Adipocyte (in vitro differentiated cells): ENCODE results near the gene BCR.

Experiments used
- DNase-seq: peaks from one replicate; pipeline ENCODE4 v3.0.0-alpha.2; 2015; ENCODE audit warnings: low read depth
- H3K27me3 ChIP-seq: replicated peaks from 2 replicates; pipeline ENCODE4 v1.7.0; 2013; ENCODE audit warnings: mild to moderate bottlenecking, low read length, moderate library complexity; ENCODE audit not compliant: control insufficient read depth, insufficient read depth
- H3K36me3 ChIP-seq: 2 replicates; pipeline ENCODE4 v1.7.0; 2013; ENCODE audit warnings: low read length, mild to moderate bottlenecking, moderate library complexity; ENCODE audit not compliant: control insufficient read depth, insufficient read depth, severe bottlenecking
- H3K4me1 ChIP-seq: 2 replicates; pipeline ENCODE4 v1.7.0; 2013; ENCODE audit warnings: mild to moderate bottlenecking, low read length, moderate library complexity; ENCODE audit not compliant: control insufficient read depth, insufficient read depth
- H3K4me3 ChIP-seq: 2 replicates; pipeline ENCODE4 v1.7.0; 2013; ENCODE audit warnings: mild to moderate bottlenecking, low read length, moderate library complexity
- H3K9ac ChIP-seq: 2 replicates; pipeline ENCODE4 v1.7.0; 2013; ENCODE audit warnings: mild to moderate bottlenecking, low read length, moderate library complexity
- H3K9me3 ChIP-seq: 2 replicates; pipeline ENCODE4 v1.7.0; 2013; ENCODE audit warnings: mild to moderate bottlenecking, low read length, moderate library complexity; ENCODE audit not compliant: control insufficient read depth

The BCR gene

GRCh38 chr22:23237841-23238240 is 57.5 kb downstream of the BCR start:
- Histone ChIP-seq H3K9ac (no peak overlapping the region), H3K4me1 (peaks cover 25% of the 10 kb centered on the region), H3K9me3 (no peaks in the 10 kb centered on the region), H3K27me3 (no peaks in the 10 kb centered on the region), H3K4me3 (no peak overlapping the region), H3K36me3 (no peaks in the 10 kb centered on the region)
- no peak for DNase-seq

- no peaks in the 10 kb centered on the region for H3K36me3 ChIP-seq
- H3K4me3 ChIP-seq, result no peak overlapping the region
- no peaks in the 10 kb centered on the region for H3K27me3 ChIP-seq
- no peak for DNase-seq
- peaks cover 25% of the 10 kb centered on the region for H3K4me1 ChIP-seq
- H3K9ac ChIP-seq, result no peak overlapping the region
- no peaks in the 10 kb centered on the region for H3K9me3 ChIP-seq
Measured at GRCh38 chr22:23238707-23239106, 58.4 kb downstream of the BCR start.

GRCh38 chr22:23239429-23239828 is 59.1 kb downstream of the BCR start:
- no peaks in the 10 kb centered on the region for H3K36me3 ChIP-seq
- H3K9ac ChIP-seq, result no peak overlapping the region
- no peak for DNase-seq
- no peaks in the 10 kb centered on the region for H3K9me3 ChIP-seq
- H3K4me3 ChIP-seq, result no peak overlapping the region
- H3K4me1 ChIP-seq, result peaks cover 17% of the 10 kb centered on the region
- no peaks in the 10 kb centered on the region for H3K27me3 ChIP-seq

- Histone ChIP-seq H3K4me3 (no peak overlapping the region), H3K36me3 (no peaks in the 10 kb centered on the region), H3K4me1 (peaks cover 17% of the 10 kb centered on the region), H3K9me3 (no peaks in the 10 kb centered on the region), H3K9ac (no peak overlapping the region), H3K27me3 (no peaks in the 10 kb centered on the region)
- no peak for DNase-seq
Measured at GRCh38 chr22:23240639-23241389, 60.5 kb downstream of the BCR start.

GRCh38 chr22:23241562-23242472 is 61.5 kb downstream of the BCR start:
- H3K9ac ChIP-seq, result no peak overlapping the region
- no peaks in the 10 kb centered on the region for H3K9me3 ChIP-seq
- no peak for DNase-seq
- H3K36me3 ChIP-seq, result no peaks in the 10 kb centered on the region
- no peak overlapping the region for H3K4me3 ChIP-seq
- H3K4me1 ChIP-seq, result peaks cover 16% of the 10 kb centered on the region
- H3K27me3 ChIP-seq, result no peaks in the 10 kb centered on the region

- Histone ChIP-seq H3K9me3 (no peaks in the 10 kb centered on the region), H3K4me1 (peaks cover 9% of the 10 kb centered on the region), H3K27me3 (no peaks in the 10 kb centered on the region), H3K9ac (no peak overlapping the region), H3K36me3 (no peaks in the 10 kb centered on the region), H3K4me3 (no peak overlapping the region)
- no peak for DNase-seq
Measured at GRCh38 chr22:23242473-23243001, 62.2 kb downstream of the BCR start.

- DNase-seq, result no peak
- H3K27me3 ChIP-seq, result no peaks in the 10 kb centered on the region
- no peaks in the 10 kb centered on the region for H3K36me3 ChIP-seq
- H3K4me3 ChIP-seq, result no peak overlapping the region
- H3K9me3 ChIP-seq, result no peaks in the 10 kb centered on the region
- H3K9ac ChIP-seq, result no peak overlapping the region
- H3K4me1 ChIP-seq, result peaks cover 4% of the 10 kb centered on the region
Measured at GRCh38 chr22:23243006-23243573, 62.8 kb downstream of the BCR start.

- Histone ChIP-seq H3K36me3 (no peaks in the 10 kb centered on the region), H3K9me3 (no peaks in the 10 kb centered on the region), H3K9ac (no peak overlapping the region), H3K27me3 (no peaks in the 10 kb centered on the region), H3K4me1 (no peaks in the 10 kb centered on the region), H3K4me3 (no peak overlapping the region)
- no peak for DNase-seq
Measured at GRCh38 chr22:23243859-23244689, 63.8 kb downstream of the BCR start.

GRCh38 chr22:23244690-23245044 is 64.4 kb downstream of the BCR start:
- H3K9ac ChIP-seq, result no peak overlapping the region
- H3K27me3 ChIP-seq, result no peaks in the 10 kb centered on the region
- H3K4me1 ChIP-seq, result no peaks in the 10 kb centered on the region
- no peak for DNase-seq
- no peaks in the 10 kb centered on the region for H3K9me3 ChIP-seq
- no peaks in the 10 kb centered on the region for H3K36me3 ChIP-seq
- H3K4me3 ChIP-seq, result no peak overlapping the region

GRCh38 chr22:23245045-23245798 is 64.9 kb downstream of the BCR start:
- Histone ChIP-seq H3K4me1 (no peaks in the 10 kb centered on the region), H3K9me3 (no peaks in the 10 kb centered on the region), H3K27me3 (no peaks in the 10 kb centered on the region), H3K9ac (no peak overlapping the region), H3K4me3 (no peak overlapping the region), H3K36me3 (no peaks in the 10 kb centered on the region)
- DNase-seq, result no peak
